CD4-positive, alpha-beta T cell treated with Interleukin-15 for 4 hours (primary cell): Measurements from ENCODE around the gene MAD1L1.
"Not testable (repeated sequence)": the region's sequence is repeated elsewhere in the genome, so short reads cannot be mapped to it uniquely, and the experiment has no call there.

Source experiments
- DNase-seq: peaks from one replicate; pipeline ENCODE4 v3.0.0-alpha.2; 2020; ENCODE audit warnings: low spot score

The MAD1L1 gene

GRCh38 chr7:1971946-1972654, 260.6 kb downstream of the MAD1L1 start:
- DNase-seq, result no peak

GRCh38 chr7:1970895-1971294, 261.9 kb downstream of the MAD1L1 start:
- no peak for DNase-seq

GRCh38 chr7:1970285-1970660, 262.5 kb downstream of the MAD1L1 start:
- DNase-seq, result not testable (repeated sequence)

- no peak for DNase-seq
These were observed 263.1 kb downstream of the MAD1L1 start for GRCh38 chr7:1969459-1970284.

GRCh38 chr7:1968397-1969111, 264.2 kb downstream of the MAD1L1 start:
- DNase-seq, result no peak

- no peak for DNase-seq
These were observed 265.0 kb downstream of the MAD1L1 start for GRCh38 chr7:1967512-1968396.

GRCh38 chr7:1966631-1967200, 266.0 kb downstream of the MAD1L1 start:
- no peak for DNase-seq

- DNase-seq, result no peak
These were observed 267.0 kb downstream of the MAD1L1 start for GRCh38 chr7:1965579-1966294.

GRCh38 chr7:1964913-1965578, 267.7 kb downstream of the MAD1L1 start:
- no peak for DNase-seq

GRCh38 chr7:1964211-1964912, 268.4 kb downstream of the MAD1L1 start:
- DNase-seq, result no peak

- DNase-seq, result no peak
These were observed 269.2 kb downstream of the MAD1L1 start for GRCh38 chr7:1963575-1963974.

GRCh38 chr7:1961701-1962276, 271.0 kb downstream of the MAD1L1 start:
- peak; percentile 67 for DNase-seq

GRCh38 chr7:1959305-1959704, 273.4 kb downstream of the MAD1L1 start:
- no peak for DNase-seq

- no peak for DNase-seq
These were observed 275.1 kb downstream of the MAD1L1 start for GRCh38 chr7:1957471-1958225.

- DNase-seq, result no peak
These were observed 275.9 kb downstream of the MAD1L1 start for GRCh38 chr7:1956611-1957470.

- DNase-seq, result no peak
These were observed 276.6 kb downstream of the MAD1L1 start for GRCh38 chr7:1956141-1956540.

GRCh38 chr7:1954366-1955004, 278.3 kb downstream of the MAD1L1 start:
- DNase-seq, result no peak
